Fibroblast of the aortic adventitia (primary cell): ENCODE results near the gene GAB2. TPM values are rescaled to one million over a fixed set of nuclear protein-coding genes. Genes with fewer than 3 reads are reported as not detected.

Experiments used
- DNase-seq: peaks from one replicate; pipeline ENCODE4 v3.0.0-alpha.2; 2010; ENCODE audit warnings: low read depth
- H3K4me3 ChIP-seq: 2 replicates; pipeline ENCODE4 v1.5.1; 2011; ENCODE audit warnings: low read depth, mild to moderate bottlenecking, control low read depth, low read length, moderate library complexity
- CTCF ChIP-seq: IDR thresholded peaks from 2 replicates; pipeline ENCODE4 v1.5.1; 2011; ENCODE audit warnings: mild to moderate bottlenecking, low read length, control low read depth, inconsistent platforms; ENCODE audit not compliant: insufficient read depth
- total RNA-seq: library from RNA; depleted of rRNA; stranded (reverse); fragments of >200 nt; gene quantifications from 2 replicates; pipeline ENCODE4 v1.2.3, GENCODE V29; 2012; ENCODE audit warnings: low replicate concordance

Gene GAB2
- total RNA-seq, 1 donor = 16.4 TPM

GRCh38 chr11:78201096-78201818 lies 216.4 kb downstream of the GAB2 start:
- DNase-seq = no peak
- H3K4me3 ChIP-seq = no peak overlapping the region
- no peak for TF ChIP-seq CTCF

GRCh38 chr11:78200553-78200952 lies 217.1 kb downstream of the GAB2 start:
- no peak for TF ChIP-seq CTCF
- DNase-seq = no peak
- no peak overlapping the region for H3K4me3 ChIP-seq

DNA sequence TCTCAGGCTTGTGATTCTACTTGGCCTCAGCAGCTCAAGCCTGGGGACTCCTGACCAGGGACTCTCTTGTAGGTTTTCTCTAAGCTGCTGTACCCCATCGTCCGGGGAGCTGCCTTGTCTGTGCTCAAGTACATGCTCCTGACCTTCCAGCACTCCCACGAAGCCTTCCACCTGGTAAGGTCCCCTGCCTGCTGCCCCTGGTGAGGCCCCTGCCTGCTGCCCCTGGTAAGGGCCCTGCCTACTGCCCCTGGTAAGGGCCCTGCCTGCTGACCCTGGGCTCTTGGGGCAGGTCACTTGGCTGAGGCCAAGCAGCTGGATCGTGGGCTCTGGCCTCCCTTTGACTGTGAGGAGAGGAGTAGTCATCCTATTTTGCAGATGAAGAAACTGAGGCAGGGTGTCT lies 217.6 kb downstream of the GAB2 start:
- no peak overlapping the region for H3K4me3 ChIP-seq
- TF ChIP-seq CTCF = no peak
- DNase-seq = no peak

DNA sequence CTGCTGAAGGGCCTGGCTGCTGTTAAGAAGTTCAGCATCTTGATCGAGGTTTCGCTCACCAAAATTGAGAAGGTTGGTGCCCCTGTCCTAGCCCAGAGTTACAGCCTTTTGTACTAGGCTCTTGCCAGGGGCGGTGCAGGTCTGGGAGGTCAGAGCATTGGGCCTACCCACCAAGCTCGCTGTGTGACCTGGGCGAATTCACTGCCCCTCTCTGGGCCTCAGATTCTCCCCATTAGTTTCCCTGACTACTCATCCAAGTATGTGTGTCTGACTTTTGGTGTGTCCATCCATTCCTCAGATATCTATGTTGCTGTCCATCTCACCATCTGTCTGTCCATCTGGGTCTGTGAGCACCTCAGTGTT lies 218.0 kb downstream of the GAB2 start:
- H3K4me3 ChIP-seq = no peak overlapping the region
- DNase-seq = no peak
- no peak for TF ChIP-seq CTCF

GRCh38 chr11:78199015-78199652 lies 218.5 kb downstream of the GAB2 start:
- no peak overlapping the region for H3K4me3 ChIP-seq
- no peak for DNase-seq
- no peak for TF ChIP-seq CTCF

GRCh38 chr11:78197816-78198215 lies 219.8 kb downstream of the GAB2 start:
- H3K4me3 ChIP-seq = no peak overlapping the region
- no peak for DNase-seq
- TF ChIP-seq CTCF = no peak
